Muscle of leg (tissue), 11 donors: ENCODE results near the gene NDFIP2. TPM values are rescaled to one million over a fixed set of nuclear protein-coding genes. Genes with fewer than 3 reads are reported as not detected.
A peak's percentile ranks its signal among the peaks of the same experiment; 100 is the strongest.
"Not testable (repeated sequence)": the region's sequence is repeated elsewhere in the genome, so short reads cannot be mapped to it uniquely, and the experiment has no call there.

ENCODE experiments used
- DNase-seq: peaks from one replicate; pipeline ENCODE4 v3.0.0; 2013
- H3K27ac ChIP-seq: one replicate; pipeline ENCODE4 v1.5.1; 2013; ENCODE audit warnings: mild to moderate bottlenecking, low read length, control low read depth
- H3K27me3 ChIP-seq: one replicate; pipeline ENCODE4 v1.6.1; 2013; ENCODE audit warnings: low read length; ENCODE audit not compliant: control insufficient read depth, insufficient read depth
- H3K36me3 ChIP-seq: one replicate; pipeline ENCODE4 v1.6.1; 2013; ENCODE audit warnings: low read length; ENCODE audit not compliant: control insufficient read depth, insufficient read depth
- H3K4me1 ChIP-seq: one replicate; pipeline ENCODE4 v1.6.1; 2013; ENCODE audit warnings: low read length; ENCODE audit not compliant: control insufficient read depth, insufficient read depth
- H3K4me3 ChIP-seq: one replicate; pipeline ENCODE4 v1.5.1; 2013; ENCODE audit warnings: low read length, control low read depth
- H3K9me3 ChIP-seq: replicated peaks from 2 replicates; pipeline ENCODE4 v1.6.1; 2013; ENCODE audit warnings: low read depth, low read length; ENCODE audit not compliant: control insufficient read depth
- WGBS: methylation state at CpG from one replicate; pipeline ENCODE4 v1.1.5; 2013; ENCODE audit warnings: missing lambda C conversion rate; ENCODE audit not compliant: insufficient coverage; 5-methylcytosine and 5-hydroxymethylcytosine counted together
- polyA plus RNA-seq, 8 donors: library from polyadenylated mRNA; unstranded; fragments of 120-200 nt; gene quantifications; one replicate each; pipeline versions ENCODE4 v1.2.1 to v1.2.3, GENCODE V29; 2013; ENCODE audit warnings: inconsistent platforms in 1 of 8, low replicate concordance in 1 of 8; ENCODE audit not compliant: insufficient read length in 8 of 8, insufficient read depth in 1 of 8
- total RNA-seq: library from RNA; stranded (reverse); fragments of 120-200 nt; gene quantifications from one replicate; pipeline ENCODE4 v1.2.4, GENCODE V29; 2013

The NDFIP2 gene
- total and polyA plus RNA-seq, 9 donors = 19.2 to 31.4 (median 22.4) TPM

- no peaks in the 10 kb centered on the region for H3K9me3 ChIP-seq
- no peak overlapping the region for H3K27ac ChIP-seq
- no peak overlapping the region for H3K4me3 ChIP-seq
- DNase-seq = no peak
- H3K4me1 ChIP-seq = no peaks in the 10 kb centered on the region
- no CpG with 5 or more reads among the region's 4 CpGs for WGBS
- H3K36me3 ChIP-seq = no peaks in the 10 kb centered on the region
- no peaks in the 10 kb centered on the region for H3K27me3 ChIP-seq
Observed at GRCh38 chr13:79547211-79548195, 66.5 kb downstream of the NDFIP2 start.

DNA sequence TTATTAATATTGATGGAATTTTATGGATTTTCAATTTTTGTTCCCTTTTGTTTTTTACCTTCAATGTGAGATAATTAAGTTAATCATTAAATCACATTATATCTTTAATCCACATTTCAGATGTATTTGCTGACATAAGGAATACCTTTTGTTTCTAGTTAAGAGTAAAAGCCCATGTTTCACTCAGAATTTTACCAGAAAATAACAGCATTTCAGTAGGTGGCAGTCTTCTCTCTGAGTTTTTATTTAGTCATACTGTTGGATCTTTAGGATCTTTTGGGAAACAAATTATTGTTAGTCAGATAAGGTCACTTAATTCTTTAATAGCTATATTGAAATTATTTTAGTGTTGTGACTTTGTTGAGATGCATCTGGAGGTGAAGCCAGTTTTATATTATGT is 67.9 kb downstream of the NDFIP2 start:
- Histone ChIP-seq H3K9me3 (no peaks in the 10 kb centered on the region), H3K36me3 (no peaks in the 10 kb centered on the region), H3K27ac (no peak overlapping the region), H3K4me3 (no peak overlapping the region), H3K27me3 (no peaks in the 10 kb centered on the region), H3K4me1 (no peaks in the 10 kb centered on the region)
- peak; percentile 65 for DNase-seq

DNA sequence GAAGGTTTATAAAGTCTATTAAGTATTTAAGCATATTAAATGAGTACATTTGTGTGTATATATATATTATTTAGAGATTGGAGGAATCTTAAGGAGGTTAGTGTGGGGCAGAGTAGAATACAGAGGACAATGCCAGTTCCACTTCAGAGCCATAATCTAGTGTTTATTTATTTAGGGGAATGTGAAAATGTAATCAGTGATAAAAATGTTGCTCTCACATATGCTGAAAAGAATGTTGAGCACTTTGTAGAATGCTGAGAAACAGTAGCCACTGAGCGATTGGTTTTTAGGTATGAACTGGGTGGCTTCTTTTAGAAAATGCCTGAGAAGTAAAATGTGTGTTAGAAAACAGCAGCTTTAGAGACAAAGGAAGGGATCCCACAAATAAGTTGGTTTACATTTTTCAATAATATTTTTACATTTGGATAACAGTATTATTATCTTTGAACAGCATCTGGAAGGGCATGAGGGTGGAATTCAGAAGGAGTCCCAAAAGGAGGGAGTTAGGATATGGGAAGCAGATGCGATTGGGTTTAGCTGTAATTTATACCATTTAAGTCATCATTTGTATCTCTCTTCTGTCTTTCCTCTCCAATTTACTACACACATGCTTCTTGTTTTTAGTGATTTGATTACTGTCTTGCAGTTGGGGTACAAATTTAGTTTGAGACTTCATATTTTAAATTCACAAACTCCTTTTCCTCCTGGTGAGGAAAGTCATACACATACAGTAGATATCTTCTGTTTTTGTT is 68.6 kb downstream of the NDFIP2 start:
- H3K4me3 ChIP-seq = no peak overlapping the region
- no peaks in the 10 kb centered on the region for H3K36me3 ChIP-seq
- H3K4me1 ChIP-seq = no peaks in the 10 kb centered on the region
- H3K27me3 ChIP-seq = no peaks in the 10 kb centered on the region
- no peaks in the 10 kb centered on the region for H3K9me3 ChIP-seq
- DNase-seq = no peak
- WGBS = no CpG with 5 or more reads among the region's 2 CpGs
- H3K27ac ChIP-seq = no peak overlapping the region

- no CpG with 5 or more reads among the region's 2 CpGs for WGBS
- Histone ChIP-seq H3K4me3 (no peak overlapping the region), H3K4me1 (no peaks in the 10 kb centered on the region), H3K27ac (no peak overlapping the region), H3K36me3 (peaks cover 2% of the 10 kb centered on the region), H3K9me3 (peaks cover 22% of the 10 kb centered on the region), H3K27me3 (no peaks in the 10 kb centered on the region)
- no peak for DNase-seq
Observed at GRCh38 chr13:79557666-79558065, 76.7 kb downstream of the NDFIP2 start.

DNA sequence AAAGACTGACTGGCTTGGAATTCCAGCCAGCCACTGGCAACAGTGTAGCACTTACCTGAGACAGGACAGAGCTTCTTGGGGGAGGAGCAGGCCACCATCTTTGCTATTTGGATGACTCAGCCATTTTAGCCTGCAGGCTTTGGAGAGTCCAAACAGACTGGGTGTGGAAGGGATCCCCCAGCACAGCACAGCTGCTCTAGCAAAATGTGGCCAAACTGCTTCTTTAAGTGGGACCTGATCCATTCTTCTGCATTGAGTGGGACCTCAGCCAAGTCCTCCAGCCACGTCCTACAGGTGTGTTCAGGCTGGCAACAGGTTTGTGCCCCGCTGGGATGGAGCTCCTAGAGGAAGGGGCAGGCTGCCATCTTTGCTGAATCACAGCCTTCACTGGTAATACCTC is 80.0 kb downstream of the NDFIP2 start:
- no peak for DNase-seq
- Histone ChIP-seq H3K27ac (no peak overlapping the region), H3K4me1 (no peaks in the 10 kb centered on the region), H3K36me3 (peaks cover 2% of the 10 kb centered on the region), H3K4me3 (no peak overlapping the region), H3K9me3 (peaks cover 27% of the 10 kb centered on the region), H3K27me3 (no peaks in the 10 kb centered on the region)
- 50% methylated on average over 1 of the region's 2 CpGs for WGBS

- Histone ChIP-seq H3K27ac (no peak overlapping the region), H3K9me3 (peaks cover 27% of the 10 kb centered on the region), H3K4me3 (no peak overlapping the region), H3K27me3 (no peaks in the 10 kb centered on the region), H3K4me1 (no peaks in the 10 kb centered on the region), H3K36me3 (peaks cover 2% of the 10 kb centered on the region)
- no peak for DNase-seq
Observed at GRCh38 chr13:79562557-79562956, 81.6 kb downstream of the NDFIP2 start.

GRCh38 chr13:79566118-79566517 is 85.2 kb downstream of the NDFIP2 start:
- no peak for DNase-seq
- no peak overlapping the region for H3K4me3 ChIP-seq
- H3K9me3 ChIP-seq = peaks cover 16% of the 10 kb centered on the region
- no peaks in the 10 kb centered on the region for H3K4me1 ChIP-seq
- H3K27me3 ChIP-seq = no peaks in the 10 kb centered on the region
- no peaks in the 10 kb centered on the region for H3K36me3 ChIP-seq
- no peak overlapping the region for H3K27ac ChIP-seq
- WGBS = no CpG with 5 or more reads among the region's 2 CpGs

DNA sequence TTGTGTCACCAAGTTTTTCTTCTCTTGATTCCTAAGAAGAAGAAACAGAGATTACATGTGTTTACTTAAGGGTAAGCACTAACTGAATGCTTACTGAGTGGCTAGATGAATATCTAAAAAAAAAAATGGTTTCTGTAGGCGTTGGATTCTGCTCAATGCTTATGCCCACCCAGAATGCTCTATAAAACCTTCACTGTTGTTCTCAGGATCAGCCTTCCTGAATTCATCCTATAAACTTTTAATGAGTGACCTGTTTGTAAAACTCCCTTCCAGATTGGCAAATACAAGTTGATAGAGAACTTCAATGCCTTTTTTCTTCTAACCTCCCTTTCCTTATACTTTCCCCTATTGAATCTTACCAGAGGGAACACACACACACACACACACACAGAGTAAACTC is 90.2 kb downstream of the NDFIP2 start:
- no peak overlapping the region for H3K27ac ChIP-seq
- H3K27me3 ChIP-seq = no peaks in the 10 kb centered on the region
- no peaks in the 10 kb centered on the region for H3K9me3 ChIP-seq
- no peaks in the 10 kb centered on the region for H3K4me1 ChIP-seq
- no peaks in the 10 kb centered on the region for H3K36me3 ChIP-seq
- no peak overlapping the region for H3K4me3 ChIP-seq
- WGBS = no CpG with 5 or more reads among the region's 1 CpG
- DNase-seq = no peak

GRCh38 chr13:79573892-79574291 is 92.9 kb downstream of the NDFIP2 start:
- not testable (repeated sequence) for H3K4me1 ChIP-seq, H3K9me3 ChIP-seq, DNase-seq, H3K4me3 ChIP-seq, H3K27me3 ChIP-seq, H3K27ac ChIP-seq, H3K36me3 ChIP-seq

- Histone ChIP-seq H3K27me3 (no peaks in the 10 kb centered on the region), H3K36me3 (no peaks in the 10 kb centered on the region), H3K4me3 (no peak overlapping the region), H3K27ac (peak overlapping the region; percentile 13), H3K9me3 (peaks cover 12% of the 10 kb centered on the region), H3K4me1 (peaks cover 10% of the 10 kb centered on the region)
- peak; percentile 79 for DNase-seq
- WGBS = 63% methylated on average over 3 of the region's 4 CpGs
Observed at GRCh38 chr13:79581870-79582315, 100.9 kb downstream of the NDFIP2 start.
